Osteocyte (in vitro differentiated cells): ENCODE measurements around the gene APAF1. TPM values are rescaled to one million over a fixed set of nuclear protein-coding genes. Genes with fewer than 3 reads are reported as not detected.

Experiments used
- DNase-seq: peaks from one replicate; pipeline ENCODE4 v3.0.0; 2021; ENCODE audit warnings: mixed read lengths; ENCODE audit not compliant: unreplicated experiment; ENCODE audit errors: extremely low spot score
- H3K27ac Mint-ChIP-seq: one replicate; pipeline ENCODE4 v1.8.0; 2021; ENCODE audit warnings: mild to moderate bottlenecking, mixed read lengths; ENCODE audit not compliant: unreplicated experiment
- H3K27me3 Mint-ChIP-seq: one replicate; pipeline ENCODE4 v1.8.0; 2021; ENCODE audit warnings: mixed read lengths; ENCODE audit not compliant: unreplicated experiment
- H3K36me3 Mint-ChIP-seq: one replicate; pipeline ENCODE4 v1.8.0; 2021; ENCODE audit warnings: mixed read lengths; ENCODE audit not compliant: unreplicated experiment
- H3K4me1 Mint-ChIP-seq: one replicate; pipeline ENCODE4 v1.8.0; 2021; ENCODE audit warnings: mixed read lengths; ENCODE audit not compliant: unreplicated experiment
- H3K4me3 Mint-ChIP-seq: one replicate; pipeline ENCODE4 v1.8.0; 2021; ENCODE audit warnings: mild to moderate bottlenecking, moderate library complexity, mixed read lengths; ENCODE audit not compliant: unreplicated experiment
- H3K9me3 Mint-ChIP-seq: one replicate; pipeline ENCODE4 v1.8.0; 2021; ENCODE audit warnings: mixed read lengths; ENCODE audit not compliant: unreplicated experiment
- CTCF ChIP-seq: fragments of 200-600 bp; sonication (generic); IDR thresholded peaks from 2 replicates; pipeline ENCODE4 v1.5.0; 2021; ENCODE audit warnings: antibody characterized with exemption, mild to moderate bottlenecking, moderate library complexity
- total RNA-seq: library from RNA; stranded (reverse); gene quantifications from 2 replicates; pipeline ENCODE4 v1.2.1, GENCODE V29; 2021

The APAF1 gene
- total RNA-seq, 1 donor from 2014 or later: 14.4 TPM

GRCh38 chr12:98737322-98737712 lies 92.2 kb downstream of the APAF1 start:
- Mint-ChIP-seq H3K27me3 (peaks cover 3% of the 10 kb centered on the region), H3K4me3 (no peak overlapping the region), H3K27ac (no peak overlapping the region), H3K4me1 (peaks cover 28% of the 10 kb centered on the region), H3K36me3 (peaks cover 22% of the 10 kb centered on the region), H3K9me3 (no peaks in the 10 kb centered on the region)
- no peak for DNase-seq
- TF ChIP-seq CTCF: no peak

DNA sequence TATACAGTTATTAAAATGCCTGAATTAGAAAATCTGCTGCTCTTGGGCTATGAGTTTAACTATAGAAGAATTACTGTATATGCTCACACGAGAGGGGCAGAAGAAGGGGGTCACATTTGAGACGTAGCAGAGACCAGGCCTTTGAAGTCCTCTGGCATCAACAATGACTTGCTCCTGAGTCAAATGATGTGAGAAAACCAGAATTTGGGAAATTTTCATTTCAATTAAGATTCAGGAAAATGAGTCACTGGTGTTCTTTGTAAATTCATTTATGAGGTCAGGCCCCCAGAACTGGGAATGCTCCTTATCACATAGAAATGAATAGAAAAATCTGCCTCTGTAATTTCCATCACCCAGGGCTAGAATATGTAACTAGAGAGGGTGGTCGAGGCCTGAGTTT lies 92.9 kb downstream of the APAF1 start:
- no peak for DNase-seq
- H3K9me3 Mint-ChIP-seq: no peaks in the 10 kb centered on the region
- no peak for TF ChIP-seq CTCF
- peaks cover 18% of the 10 kb centered on the region for H3K36me3 Mint-ChIP-seq
- H3K27me3 Mint-ChIP-seq: peaks cover 3% of the 10 kb centered on the region
- peaks cover 28% of the 10 kb centered on the region for H3K4me1 Mint-ChIP-seq
- H3K27ac Mint-ChIP-seq: no peak overlapping the region
- no peak overlapping the region for H3K4me3 Mint-ChIP-seq

DNA sequence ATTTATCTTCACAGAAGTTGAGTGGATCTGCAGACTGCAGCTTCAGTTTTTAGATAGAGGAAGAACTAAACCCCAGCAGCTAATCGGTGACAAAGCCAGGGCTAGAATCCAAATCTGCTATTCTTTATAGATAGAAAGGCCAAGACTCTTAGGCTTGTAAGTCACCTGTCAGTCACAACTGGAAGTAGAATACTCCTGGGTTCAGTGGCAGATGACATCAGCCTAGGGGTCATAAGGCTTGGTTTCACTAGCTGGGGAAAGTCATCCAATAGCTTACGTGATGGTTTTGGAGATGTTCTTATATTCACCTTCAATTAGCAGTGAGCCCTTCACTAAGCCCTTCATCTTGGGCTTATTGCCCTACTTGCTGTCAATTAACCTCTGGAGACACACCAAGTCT lies 93.4 kb downstream of the APAF1 start:
- no peak for DNase-seq
- H3K4me1 Mint-ChIP-seq: peaks cover 28% of the 10 kb centered on the region
- H3K4me3 Mint-ChIP-seq: no peak overlapping the region
- no peak for TF ChIP-seq CTCF
- no peak overlapping the region for H3K27ac Mint-ChIP-seq
- H3K9me3 Mint-ChIP-seq: no peaks in the 10 kb centered on the region
- peaks cover 18% of the 10 kb centered on the region for H3K36me3 Mint-ChIP-seq
- peaks cover 3% of the 10 kb centered on the region for H3K27me3 Mint-ChIP-seq

DNA sequence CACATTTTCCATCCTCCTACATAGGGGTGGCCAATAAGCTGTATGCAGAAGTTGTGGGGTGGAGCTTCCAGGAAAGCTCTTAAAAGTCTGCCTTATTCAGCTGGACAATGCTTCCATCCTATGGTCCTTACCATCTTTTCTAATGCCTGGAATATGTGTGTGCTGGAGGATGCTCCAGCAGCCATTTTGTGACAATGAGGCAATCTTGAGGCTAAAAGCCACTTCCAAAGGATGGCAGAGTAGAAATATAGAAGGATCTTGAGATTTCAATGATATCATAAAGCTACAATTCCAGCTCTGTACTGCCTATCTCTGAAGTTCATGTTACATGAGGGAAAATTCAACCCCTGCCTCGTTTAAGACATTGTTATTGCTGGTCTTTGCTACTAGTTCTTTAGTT lies 95.7 kb downstream of the APAF1 start:
- H3K9me3 Mint-ChIP-seq: no peaks in the 10 kb centered on the region
- H3K27me3 Mint-ChIP-seq: peaks cover 3% of the 10 kb centered on the region
- H3K36me3 Mint-ChIP-seq: peaks cover 8% of the 10 kb centered on the region
- TF ChIP-seq CTCF: no peak
- H3K27ac Mint-ChIP-seq: no peak overlapping the region
- no peak overlapping the region for H3K4me3 Mint-ChIP-seq
- H3K4me1 Mint-ChIP-seq: peaks cover 22% of the 10 kb centered on the region
- no peak for DNase-seq

DNA sequence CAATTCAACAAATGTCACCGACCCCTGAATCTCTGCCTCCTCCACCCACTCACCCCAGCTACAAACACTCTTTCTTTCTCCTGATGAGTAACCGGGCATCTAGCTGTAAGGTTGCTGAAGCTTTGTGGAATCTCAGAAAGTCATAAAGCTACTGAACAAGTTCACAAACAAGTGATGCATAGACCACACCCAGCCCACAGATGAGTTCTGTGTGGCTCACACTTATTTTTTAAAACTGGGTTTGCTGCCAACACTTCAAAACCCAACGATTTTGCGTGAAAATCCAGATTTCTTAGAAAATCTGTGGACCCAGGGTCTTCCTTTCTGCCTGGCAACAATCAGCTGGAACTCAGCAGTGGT lies 96.1 kb downstream of the APAF1 start:
- Mint-ChIP-seq H3K4me3 (no peak overlapping the region), H3K36me3 (peaks cover 4% of the 10 kb centered on the region), H3K27me3 (peaks cover 3% of the 10 kb centered on the region), H3K27ac (no peak overlapping the region), H3K9me3 (no peaks in the 10 kb centered on the region), H3K4me1 (peaks cover 21% of the 10 kb centered on the region)
- no peak for TF ChIP-seq CTCF
- no peak for DNase-seq
